VCaP (cell line): ENCODE results near the gene HNRNPA2B1.
"Not testable (repeated sequence)": the region's sequence is repeated elsewhere in the genome, so short reads cannot be mapped to it uniquely, and the experiment has no call there.

ENCODE experiments used
- H3K27ac ChIP-seq: fragments of 450-650 bp; 2 replicates; pipeline ENCODE4 v1.5.1; 2017
- CTCF ChIP-seq: fragments of 450-650 bp; conservative IDR thresholded peaks from 2 replicates; pipeline ENCODE4 v1.5.1; 2017; ENCODE audit warnings: mild to moderate bottlenecking, moderate library complexity

Gene HNRNPA2B1

GRCh38 chr7:26153823-26154783, 46.4 kb downstream of the HNRNPA2B1 start:
- no peak for TF ChIP-seq CTCF
- H3K27ac ChIP-seq: no peak overlapping the region

GRCh38 chr7:26153241-26153822, 47.2 kb downstream of the HNRNPA2B1 start:
- no peak for TF ChIP-seq CTCF
- H3K27ac ChIP-seq: peak overlapping the region; percentile 62; the same call in 1 of the 2 replicates

- H3K27ac ChIP-seq: peak overlapping the region; percentile 62; the same call in 1 of the 2 replicates
Measured at GRCh38 chr7:26152782-26153240, 47.7 kb downstream of the HNRNPA2B1 start.

GRCh38 chr7:26151953-26152781, 48.4 kb downstream of the HNRNPA2B1 start, which contains the start of gene NFE2L3:
Gene NFE2L3, plus strand, starts transcription at chr7:26152198. Its CDS starts 301 bp downstream, at chr7:26152499.
- peak; percentile 29; the same call in 1 of the 2 replicates for TF ChIP-seq CTCF
- peak within 1 kb of the TSS; percentile 62 for H3K27ac ChIP-seq

GRCh38 chr7:26151650-26151952, 48.9 kb downstream of the HNRNPA2B1 start:
- peak overlapping the region; percentile 62 for H3K27ac ChIP-seq

GRCh38 chr7:26151096-26151495, 49.5 kb downstream of the HNRNPA2B1 start:
- H3K27ac ChIP-seq: peak overlapping the region; percentile 62; the same call in 1 of the 2 replicates
- no peak for TF ChIP-seq CTCF

More at GRCh38 chr7:26151650-26151952, 48.9 kb downstream of the HNRNPA2B1 start:
- no peak for TF ChIP-seq CTCF

GRCh38 chr7:26149391-26149977, 51.1 kb downstream of the HNRNPA2B1 start:
- no peak overlapping the region for H3K27ac ChIP-seq
- TF ChIP-seq CTCF: no peak

GRCh38 chr7:26148307-26148700, 52.2 kb downstream of the HNRNPA2B1 start:
- H3K27ac ChIP-seq: not testable (repeated sequence)

GRCh38 chr7:26147646-26148306, 52.8 kb downstream of the HNRNPA2B1 start:
- H3K27ac ChIP-seq: not testable (repeated sequence)
